ENCODE data around the gene ZBTB38. TPM values are rescaled to one million over a fixed set of nuclear protein-coding genes. Genes with fewer than 3 reads are reported as not detected.

The ZBTB38 gene
- total RNA-seq, 4 donors from 2014 or later: 125 to 183 (median 149) TPM

DNA sequence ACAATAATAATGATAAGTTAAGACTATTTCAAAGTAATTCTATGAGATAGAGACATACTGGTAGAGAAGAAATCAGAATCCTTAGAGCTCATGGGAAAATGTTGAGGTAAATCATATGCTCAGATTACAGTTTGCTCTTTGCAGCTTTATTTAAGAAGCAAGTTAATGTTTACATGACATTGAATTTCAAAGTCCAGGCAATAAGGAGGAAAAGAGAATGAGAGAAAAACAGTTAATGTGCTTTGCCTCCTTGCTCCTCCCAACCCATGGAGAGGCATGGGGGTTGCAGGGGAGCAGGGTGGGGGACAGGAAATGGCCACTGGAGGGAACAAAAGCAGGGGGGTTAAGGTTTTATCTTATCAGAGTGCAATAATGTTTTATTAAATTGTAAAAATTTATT is 42.2 kb upstream of the ZBTB38 start:
- Histone ChIP-seq H3K27ac (no peak overlapping the region), H3K4me1 (no peaks in the 10 kb centered on the region)
- intact Hi-C loops (cut with DNase I; ENCODE audit: low total_unique reads): no loop called here

DNA sequence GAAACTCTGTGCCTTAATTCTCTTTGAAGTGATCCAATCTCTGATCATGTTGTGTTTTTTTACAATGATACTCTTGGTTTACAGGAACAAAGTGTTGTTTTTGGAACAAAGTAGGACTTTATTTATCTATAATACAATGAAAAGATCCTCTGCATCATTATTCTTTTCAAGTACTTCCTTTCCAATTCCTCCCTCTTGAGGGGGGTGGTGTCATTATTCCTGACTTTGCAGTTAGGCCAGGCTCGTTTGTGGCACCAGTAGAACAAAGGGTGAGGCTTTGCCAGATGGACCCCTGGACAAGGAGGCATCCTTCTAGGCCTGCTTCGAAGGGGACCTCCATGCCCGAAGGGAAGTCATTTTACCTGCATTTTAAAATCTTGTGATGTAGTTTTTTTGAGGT is 41.7 kb upstream of the ZBTB38 start:
- no peak for DNase-seq
- intact Hi-C loops (cut with DNase I; ENCODE audit: low total_unique reads): no loop called here
- no peak overlapping the region for H3K27ac ChIP-seq

More for the DNA sequence above, 42.2 kb upstream of the ZBTB38 start:
- no peak for TF ChIP-seq POLR2A (IDR thresholded peaks at IDR 0.05)
- TF ChIP-seq, protein P1, sequence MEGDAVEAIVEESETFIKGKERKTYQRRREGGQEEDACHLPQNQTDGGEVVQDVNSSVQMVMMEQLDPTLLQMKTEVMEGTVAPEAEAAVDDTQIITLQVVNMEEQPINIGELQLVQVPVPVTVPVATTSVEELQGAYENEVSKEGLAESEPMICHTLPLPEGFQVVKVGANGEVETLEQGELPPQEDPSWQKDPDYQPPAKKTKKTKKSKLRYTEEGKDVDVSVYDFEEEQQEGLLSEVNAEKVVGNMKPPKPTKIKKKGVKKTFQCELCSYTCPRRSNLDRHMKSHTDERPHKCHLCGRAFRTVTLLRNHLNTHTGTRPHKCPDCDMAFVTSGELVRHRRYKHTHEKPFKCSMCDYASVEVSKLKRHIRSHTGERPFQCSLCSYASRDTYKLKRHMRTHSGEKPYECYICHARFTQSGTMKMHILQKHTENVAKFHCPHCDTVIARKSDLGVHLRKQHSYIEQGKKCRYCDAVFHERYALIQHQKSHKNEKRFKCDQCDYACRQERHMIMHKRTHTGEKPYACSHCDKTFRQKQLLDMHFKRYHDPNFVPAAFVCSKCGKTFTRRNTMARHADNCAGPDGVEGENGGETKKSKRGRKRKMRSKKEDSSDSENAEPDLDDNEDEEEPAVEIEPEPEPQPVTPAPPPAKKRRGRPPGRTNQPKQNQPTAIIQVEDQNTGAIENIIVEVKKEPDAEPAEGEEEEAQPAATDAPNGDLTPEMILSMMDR (IDR thresholded peaks at IDR 0.05): no peak
- H3K36me3 ChIP-seq: no peaks in the 10 kb centered on the region
- H3K4me3 ChIP-seq: no peak overlapping the region
- no peaks in the 10 kb centered on the region for H3K27me3 ChIP-seq
- DNase-seq: no peak
- H3K9me3 ChIP-seq: no peaks in the 10 kb centered on the region

DNA sequence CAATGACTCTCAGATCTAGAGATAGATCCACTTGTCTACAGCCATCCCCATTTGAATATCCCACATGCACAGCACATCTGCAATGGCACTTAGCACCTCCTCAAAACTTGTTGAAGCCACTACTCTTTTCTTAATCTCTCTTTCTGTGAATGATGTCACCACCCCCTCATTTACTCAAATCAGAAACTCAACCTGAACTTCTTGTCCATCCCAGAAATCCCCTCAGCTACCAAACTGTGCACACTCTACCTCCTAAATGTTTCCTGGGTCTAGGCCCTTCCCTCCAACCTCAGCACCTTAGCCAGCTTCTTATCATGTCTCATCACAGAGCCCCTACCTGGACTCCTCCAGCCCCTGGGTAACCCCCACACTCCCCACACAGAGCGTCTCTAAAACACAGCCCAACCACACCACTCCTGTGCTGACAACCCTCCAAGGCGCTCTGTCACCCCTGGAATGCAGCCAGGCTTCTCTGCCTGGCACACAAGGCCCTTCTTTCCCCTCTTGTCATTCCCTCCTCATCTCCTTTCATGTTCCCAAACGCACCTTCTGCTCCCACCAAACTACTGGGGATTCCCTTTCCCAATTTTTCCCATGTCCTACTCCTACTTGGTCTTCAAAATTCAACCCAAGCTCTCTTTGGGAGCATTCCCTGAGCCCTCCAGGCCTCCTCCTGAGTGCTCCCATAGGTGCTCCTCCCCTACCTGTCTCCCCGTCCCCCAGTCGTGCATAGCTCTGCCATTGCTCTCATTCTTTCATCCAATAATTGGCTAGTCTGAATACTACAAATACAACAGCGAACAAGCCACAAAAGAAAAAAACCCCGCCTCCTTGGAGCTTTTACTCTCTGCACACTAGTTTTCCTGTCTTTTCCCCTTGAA is 39.8 kb upstream of the ZBTB38 start:
- DNase-seq: no peak
- TF ChIP-seq, protein P1 (IDR thresholded peaks at IDR 0.05): no peak
- TF ChIP-seq POLR2A (IDR thresholded peaks at IDR 0.05): no peak
- no peaks in the 10 kb centered on the region for H3K4me1 ChIP-seq
- no peaks in the 10 kb centered on the region for H3K9me3 ChIP-seq
- H3K4me3 ChIP-seq: no peak overlapping the region
- no peak overlapping the region for H3K27ac ChIP-seq
- no peaks in the 10 kb centered on the region for H3K36me3 ChIP-seq
- intact Hi-C loops (cut with DNase I; ENCODE audit: low total_unique reads): no loop called here
- no peaks in the 10 kb centered on the region for H3K27me3 ChIP-seq

More for the DNA sequence above, 41.7 kb upstream of the ZBTB38 start:
- Histone ChIP-seq H3K27me3 (no peaks in the 10 kb centered on the region), H3K36me3 (no peaks in the 10 kb centered on the region), H3K4me1 (no peaks in the 10 kb centered on the region), H3K4me3 (no peak overlapping the region), H3K9me3 (no peaks in the 10 kb centered on the region)
- TF ChIP-seq, protein P1 (IDR thresholded peaks at IDR 0.05): no peak
- TF ChIP-seq POLR2A (IDR thresholded peaks at IDR 0.05): no peak

DNA sequence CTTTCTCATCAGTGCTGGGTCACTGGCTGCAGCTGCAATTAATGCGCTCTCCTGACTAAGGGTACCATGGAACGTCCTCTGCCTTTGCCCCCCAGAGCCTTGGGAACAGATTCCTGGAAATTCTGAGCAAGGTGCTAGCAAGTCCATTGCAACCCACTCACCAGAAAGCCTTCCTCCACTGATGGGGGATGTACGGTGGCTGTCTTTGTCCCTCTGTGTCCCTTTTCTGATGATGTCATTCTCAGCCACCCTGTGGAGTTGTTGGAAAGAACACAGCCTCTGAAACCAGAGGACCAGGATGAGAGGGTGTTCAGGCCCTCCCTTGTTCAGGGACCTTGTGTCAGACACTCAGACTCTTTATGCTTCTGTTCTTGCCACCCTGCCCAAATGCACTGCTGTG is 38.1 kb upstream of the ZBTB38 start:
- Histone ChIP-seq H3K36me3 (no peaks in the 10 kb centered on the region), H3K4me3 (no peak overlapping the region), H3K9me3 (no peaks in the 10 kb centered on the region), H3K4me1 (no peaks in the 10 kb centered on the region), H3K27ac (no peak overlapping the region), H3K27me3 (no peaks in the 10 kb centered on the region)
- intact Hi-C loops (cut with DNase I; ENCODE audit: low total_unique reads): no loop called here
- no peak for DNase-seq
- TF ChIP-seq POLR2A (IDR thresholded peaks at IDR 0.05): no peak
- TF ChIP-seq, protein P1 (IDR thresholded peaks at IDR 0.05): no peak

DNA sequence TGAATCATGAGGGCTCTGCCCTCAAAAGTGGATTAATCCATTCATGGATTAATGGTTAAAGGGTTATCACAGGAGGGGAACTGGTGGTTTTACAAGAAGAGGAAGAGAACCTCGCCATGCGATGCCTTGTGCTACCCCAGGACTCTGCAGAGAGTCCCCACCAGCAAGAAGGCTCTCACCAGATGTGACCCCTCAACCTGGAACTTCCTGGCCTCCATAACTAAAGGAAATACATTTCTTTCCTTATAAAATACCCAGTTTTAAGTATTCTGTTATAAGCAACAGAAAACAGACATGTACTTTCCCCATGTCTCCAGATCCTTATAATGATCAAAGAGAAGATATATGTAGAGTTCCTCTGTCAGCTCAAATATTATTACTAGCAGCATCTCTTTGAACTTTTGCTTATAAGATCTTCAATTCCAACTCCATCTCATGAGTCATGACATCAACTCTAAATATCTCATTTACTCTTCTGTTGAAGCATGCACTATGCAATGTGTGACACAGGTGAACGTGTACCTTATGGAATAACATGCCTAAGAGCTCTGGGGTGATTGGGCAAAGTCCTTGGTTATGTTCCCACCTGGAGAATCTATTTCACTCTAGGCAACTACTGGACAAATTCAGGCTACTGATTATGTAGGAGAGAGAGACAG is 37.5 kb upstream of the ZBTB38 start:
- no peak overlapping the region for H3K27ac ChIP-seq
- no peak for DNase-seq
- TF ChIP-seq POLR2A (IDR thresholded peaks at IDR 0.05): no peak
- TF ChIP-seq, protein P1 (IDR thresholded peaks at IDR 0.05): no peak
- no peak overlapping the region for H3K4me3 ChIP-seq
- intact Hi-C loops (cut with DNase I; ENCODE audit: low total_unique reads): no loop called here
- no peaks in the 10 kb centered on the region for H3K27me3 ChIP-seq
- no peaks in the 10 kb centered on the region for H3K4me1 ChIP-seq
- H3K9me3 ChIP-seq: no peaks in the 10 kb centered on the region
- H3K36me3 ChIP-seq: no peaks in the 10 kb centered on the region
